K562 (cell line): Measurements from ENCODE around the gene HJV. TPM values are rescaled to one million over a fixed set of nuclear protein-coding genes. Genes with fewer than 3 reads are reported as not detected.
A peak's percentile ranks its signal among the peaks of the same experiment; 100 is the strongest.

Experiments
- ATAC-seq: fragments of 200-7000 bp; cut with Tn5 transposase; 3 replicates; pipeline ENCODE4 v1.9.1; 2020; ENCODE audit warnings: moderate library complexity
- BruUV-seq: library from RNA; stranded (reverse); fragments of 400-500 nt; replicated peaks from 2 replicates; lab custom pipeline; 2021; lab: Mats Ljungman, UMichigan
- CTCF ChIA-PET: fragments of 300-600 bp; formaldehyde crosslinking; extraction: SDS; loops from one replicate; lab custom pipeline; 2021; ENCODE audit warnings: low intra/inter-chr PET ratio; lab: Yijun Ruan, JAX
- POLR2A ChIA-PET: fragments of 300-600, 350-650 bp; sonication (Branson Sonifier 250); formaldehyde crosslinking; extraction: SDS; loops from one replicate; lab custom pipeline; 2021; ENCODE audit warnings: antibody characterized with exemption, inconsistent platforms; lab: Yijun Ruan, JAX
- DNase-seq, 4 experiments: peaks; one replicate each; pipeline versions ENCODE4 v3.0.0 to v3.0.0-alpha.2; 2011 to 2018; ENCODE audit warnings: low spot score in 3 of 4, mixed read lengths in 3 of 4; ENCODE audit errors: extremely low read depth in 1 of 4
- FAIRE-seq: peaks from 2 replicates; lab custom pipeline; 2011; peaks lifted over from hg19 to GRCh38; lab: Jason Lieb, UNC
- H2AFZ ChIP-seq: 2 replicates; pipeline ENCODE4 v1.6.0; 2011; ENCODE audit warnings: low read depth, low read length, control low read depth, inconsistent platforms
- H3K27ac ChIP-seq: fragments of 200-600 bp; 3 replicates; pipeline ENCODE4 v1.8.0; 2011; ENCODE audit warnings: low read depth, mild to moderate bottlenecking, control low read depth, inconsistent platforms, low read length, moderate library complexity, mixed read lengths; ENCODE audit errors: extremely low read depth
- H3K27me3 ChIP-seq, 2 experiments: fragments of 300-600 bp in 1 of 2; 2 replicates in 1 of 2; 3 replicates in 1 of 2; pipeline versions ENCODE4 v1.6.0 to v1.8.0; 2011; ENCODE audit warnings: inconsistent platforms in 2 of 2, low read length in 2 of 2, mild to moderate bottlenecking in 1 of 2, mixed read lengths in 1 of 2, moderate library complexity in 1 of 2; ENCODE audit not compliant: control insufficient read depth in 2 of 2, insufficient read depth in 2 of 2
- H3K36me3 ChIP-seq: fragments of 300-600 bp; 3 replicates; pipeline ENCODE4 v1.8.0; 2011; ENCODE audit warnings: mild to moderate bottlenecking, low read length, inconsistent platforms; ENCODE audit not compliant: control insufficient read depth, insufficient read depth
- H3K4me1 ChIP-seq, 2 experiments: fragments of 200-600 bp in 1 of 2; replicated peaks in 1 of 2; 2 replicates in 1 of 2; 3 replicates in 1 of 2; pipeline versions ENCODE4 v1.5.1 to v1.8.0; 2011; ENCODE audit warnings: inconsistent platforms in 2 of 2, low read length in 2 of 2, mild to moderate bottlenecking in 1 of 2, mixed read lengths in 1 of 2, moderate library complexity in 1 of 2; ENCODE audit not compliant: control insufficient read depth in 2 of 2, insufficient read depth in 2 of 2
- H3K4me2 ChIP-seq: 2 replicates; pipeline ENCODE4 v1.6.1; 2011; ENCODE audit warnings: low read length, control low read depth, inconsistent platforms, mixed read lengths; ENCODE audit not compliant: insufficient read depth
- H3K4me3 ChIP-seq: fragments of 200-600 bp; sonication (generic), shearing (Covaris generic); 2 replicates; pipeline ENCODE4 v1.5.1; 2016; ENCODE audit warnings: control low read depth, inconsistent platforms
- H3K79me2 ChIP-seq: fragments of 200-600 bp; 3 replicates; pipeline ENCODE4 v1.8.0; 2011; ENCODE audit warnings: low read length, inconsistent platforms; ENCODE audit not compliant: control insufficient read depth, insufficient read depth
- H3K9ac ChIP-seq, 2 experiments: 2 replicates each; pipeline versions ENCODE4 v1.6.0 to v1.6.1; 2011; ENCODE audit warnings: low read depth in 2 of 2, low read length in 2 of 2, control low read depth in 1 of 2, inconsistent platforms in 1 of 2, mild to moderate bottlenecking in 1 of 2, mixed read lengths in 1 of 2; ENCODE audit not compliant: insufficient read depth in 1 of 2
- H3K9me1 ChIP-seq: one replicate; pipeline ENCODE4 v1.6.0; 2011; ENCODE audit warnings: inconsistent platforms, mild to moderate bottlenecking, low read length, moderate library complexity; ENCODE audit not compliant: control insufficient read depth, insufficient read depth
- H3K9me3 ChIP-seq: replicated peaks from 2 replicates; pipeline ENCODE4 v1.5.1; 2011; ENCODE audit warnings: low read depth, low read length, inconsistent platforms; ENCODE audit not compliant: control insufficient read depth, insufficient read depth
- H4K20me1 ChIP-seq: replicated peaks from 2 replicates; pipeline ENCODE4 v1.6.1; 2011; ENCODE audit warnings: low read length, inconsistent platforms, mixed read lengths; ENCODE audit not compliant: control insufficient read depth, insufficient read depth
- ARHGAP35 ChIP-seq: fragments of 450-650 bp; IDR thresholded peaks from 2 replicates; pipeline ENCODE4 v1.6.1; 2018; ENCODE audit not compliant: partially characterized antibody
- CSDE1 ChIP-seq, 2 experiments: fragments of 450-650 bp; IDR thresholded peaks; 2 replicates each; pipeline ENCODE4 v1.6.1; 2016; ENCODE audit warnings: mild to moderate bottlenecking in 1 of 2
- FIP1L1 ChIP-seq: fragments of 200-400 bp; formaldehyde crosslinking; IDR thresholded peaks from 2 replicates; pipeline ENCODE4 v1.6.1; 2018; ENCODE audit warnings: mild to moderate bottlenecking, low read depth, low read length; ENCODE audit not compliant: poor library complexity, severe bottlenecking
- HMBOX1 ChIP-seq: sonication (generic); IDR thresholded peaks from 2 replicates; pipeline ENCODE4 v1.6.1; 2016
- KLF6 ChIP-seq: fragments of 250-450 bp; sonication (Bioruptor Pico); IDR thresholded peaks from 2 replicates; pipeline ENCODE4 v1.4.0; 2020; ENCODE audit warnings: mild to moderate bottlenecking, moderate library complexity, borderline replicate concordance
- NR2C1 ChIP-seq, 2 experiments: fragments of 450-650 bp; IDR thresholded peaks; 2 replicates each; pipeline ENCODE4 v1.6.1; 2017; ENCODE audit warnings: mild to moderate bottlenecking in 2 of 2, antibody characterized with exemption in 1 of 2, inconsistent platforms in 1 of 2, missing compliant biosample characterization in 1 of 2, missing genetic modification characterization in 1 of 2
- NR2C2 ChIP-seq, 2 experiments: fragments of 200-800 bp in 1 of 2; sonication (Bioruptor generic) in 1 of 2; sonication (generic) in 1 of 2; formaldehyde crosslinking in 1 of 2; IDR thresholded peaks; 2 replicates each; pipeline versions ENCODE4 v1.6.1 to v1.8.0; 2016 to 2022; ENCODE audit warnings: mild to moderate bottlenecking in 1 of 2, missing compliant biosample characterization in 1 of 2, missing genetic modification characterization in 1 of 2, missing genetic modification reagents in 1 of 2
- RNF219 ChIP-seq: fragments of 250-450 bp; sonication (Bioruptor Pico); IDR thresholded peaks from 2 replicates; pipeline ENCODE4 v1.5.0; 2022; ENCODE audit warnings: mild to moderate bottlenecking
- SLC30A9 ChIP-seq: fragments of 250-450 bp; sonication (Bioruptor Pico); IDR thresholded peaks from 2 replicates; pipeline ENCODE4 v1.8.0; 2022; ENCODE audit warnings: mild to moderate bottlenecking, moderate library complexity
- SMAD4 ChIP-seq: fragments of 250-450 bp; sonication (Bioruptor Pico); conservative IDR thresholded peaks from 2 replicates; pipeline ENCODE4 v1.8.0; 2021; ENCODE audit warnings: inconsistent platforms, mild to moderate bottlenecking, moderate library complexity
- U2AF2 ChIP-seq: fragments of 200-400 bp; formaldehyde crosslinking; optimal IDR thresholded peaks from 2 replicates; pipeline ENCODE3; 2017; ENCODE audit warnings: low read depth, mild to moderate bottlenecking, low read length
- ZHX1 ChIP-seq: fragments of 150-350 bp; conservative IDR thresholded peaks from 2 replicates; pipeline ENCODE4 v1.6.1; 2014; ENCODE audit warnings: low read length
- ZNF239 ChIP-seq: fragments of 250-450 bp; sonication (Bioruptor Pico); IDR thresholded peaks from 2 replicates; pipeline ENCODE4 v1.4.0; 2020; ENCODE audit warnings: mild to moderate bottlenecking
- ZNF584 ChIP-seq: fragments of 200-800 bp; sonication (Bioruptor generic); IDR thresholded peaks from 2 replicates; pipeline ENCODE4 v1.6.1; 2016; ENCODE audit warnings: low read depth, mild to moderate bottlenecking, missing genetic modification characterization, missing compliant biosample characterization
- ZNF668 ChIP-seq: fragments of 250-450 bp; sonication (Bioruptor Pico); IDR thresholded peaks from 2 replicates; pipeline ENCODE4 v1.8.0; 2022; ENCODE audit warnings: mild to moderate bottlenecking, inconsistent platforms
- WGBS: fragments of 100-300 bp; shearing (Covaris generic); methylation state at CpG from one replicate; pipeline ENCODE4 v1.1.6; 2016; ENCODE audit warnings: low coverage, mixed read lengths; ENCODE audit not compliant: insufficient coverage; ENCODE audit errors: missing lambda C conversion rate; 5-methylcytosine and 5-hydroxymethylcytosine counted together
- in situ Hi-C: fragments of 300-500 bp; cut with MboI; formaldehyde crosslinking; loops from 4 replicates; pipeline ENCODE4 v1.15.0; 2018; ENCODE audit warnings: inconsistent platforms, mixed read lengths
- intact Hi-C: fragments of 100-400 bp; cut with micrococcal nuclease; formaldehyde crosslinking; loops from 2 replicates; pipeline ENCODE4 v1.14.2; 2022
- polyA plus RNA-seq, 8 experiments: library from polyadenylated mRNA; depleted of rRNA in 4 of 8; stranded (reverse) in 5 of 8; unstranded in 3 of 8; fragments of >200 nt; fragmentation: Nextera tagmentation in 2 of 8; fragmentation: Illumina TruSeq in 1 of 8; extraction: Ambion mirVana in 2 of 8; extraction: Trizol in 1 of 8; gene quantifications; 2 replicates each; pipeline versions ENCODE4 v1.2.1 to v1.2.3, GENCODE V29; 2011 to 2014; ENCODE audit warnings: inconsistent platforms in 1 of 8, missing spikeins in 1 of 8
- total RNA-seq, 7 experiments: library from RNA; depleted of rRNA in 6 of 7; stranded (reverse); fragments of >200 nt in 6 of 7; fragmentation: Illumina TruSeq in 2 of 7; extraction: Trizol in 2 of 7; gene quantifications; 2 replicates each; pipeline versions ENCODE4 v1.2.1 to v1.2.3, GENCODE V29; 2011 to 2021; ENCODE audit warnings: low replicate concordance in 1 of 7

Gene HJV
- total and polyA plus RNA-seq, 9 of the 15 experiments (the other 6 are each of a cell fraction or from before 2014, with no cell fraction given) = 1.0 to 6.6 (median 2.4) TPM

GRCh38 chr1:145982010-145982723, 39.4 kb downstream of the HJV start:
- Histone ChIP-seq H3K9me3 (no peaks in the 10 kb centered on the region), H3K9me1 (no peaks in the 10 kb centered on the region), H2AFZ (no peak overlapping the region), H3K79me2 (peaks cover 25% of the 10 kb centered on the region), H3K27me3 (no peaks in the 10 kb centered on the region), H3K27ac (peak overlapping the region; percentile 33; the same call in 2 of the 3 replicates), H3K9ac (no peak overlapping the region; a peak in 1 of 4 replicates), H3K4me2 (no peak overlapping the region), H3K36me3 (peaks cover 14% of the 10 kb centered on the region), H4K20me1 (no peaks in the 10 kb centered on the region), H3K4me3 (no peak overlapping the region), H3K4me1 (peaks cover 34 to 79% of the 10 kb centered on the region in 2 experiments)
- ChIA-PET POLR2A (interaction anchor here (0.5 to 15.5 kb wide), 7 partner anchors 11 to 189 kb away, joined by 3 to 320 read pairs (median 4); partner anchors contain the start of genes ANKRD34A, PEX11B, POLR3GL and TXNIP), CTCF (no interaction called here)
- FAIRE-seq (no peak), ATAC-seq (no peak), DNase-seq (no peak)
- 47% methylated on average over 6 of the region's 6 CpGs for WGBS
- intact Hi-C loops = no loop called here
- in situ Hi-C loops = no loop called here
- no TSS peak for BruUV-seq
- no peak for TF ChIP-seq SMAD4 (CRISPR knock-in tag)
- no peak for TF ChIP-seq SLC30A9 (CRISPR knock-in tag)
- TF ChIP-seq KLF6 (CRISPR knock-in tag) = no peak
- TF ChIP-seq ZHX1 = no peak
- TF ChIP-seq HMBOX1 = peak; percentile 48
- peak; percentile 55; the same call in 1 of the 2 replicates for TF ChIP-seq NR2C1 (IDR thresholded peaks at IDR 0.05)
- peak; percentile 44 for TF ChIP-seq NR2C1 (tag; IDR thresholded peaks at IDR 0.05)
- TF ChIP-seq NR2C2 (CRISPR knock-in tag; IDR thresholded peaks at IDR 0.05) = no peak
- TF ChIP-seq NR2C2 (tag; IDR thresholded peaks at IDR 0.05) = no peak; the same call in 1 of the 2 replicates
- no peak for TF ChIP-seq FIP1L1
- no peak for TF ChIP-seq ZNF668 (CRISPR knock-in tag)
- TF ChIP-seq RNF219 = no peak
- TF ChIP-seq ZNF584 (CRISPR knock-in tag) = no peak
- TF ChIP-seq U2AF2 = no peak
- TF ChIP-seq ZNF239 (CRISPR knock-in tag) = no peak
- TF ChIP-seq ARHGAP35 = no peak
- TF ChIP-seq CSDE1 (IDR thresholded peaks at IDR 0.05) = no peak
